Effector memory CD4-positive, alpha-beta T cell (primary cell): Measurements from ENCODE around the gene FLAD1.
"Not testable (repeated sequence)": the region's sequence is repeated elsewhere in the genome, so short reads cannot be mapped to it uniquely, and the experiment has no call there.

Experiments
- DNase-seq, 3 donors: peaks; one replicate each; pipeline ENCODE4 v3.0.0-alpha.2; 2020
- H3K27ac ChIP-seq: 2 replicates; pipeline ENCODE4 v1.7.0; 2013; ENCODE audit warnings: mild to moderate bottlenecking, low read length, moderate library complexity; ENCODE audit not compliant: insufficient read depth, poor library complexity, severe bottlenecking
- H3K27me3 ChIP-seq: replicated peaks from 2 replicates; pipeline ENCODE4 v1.7.0; 2013; ENCODE audit warnings: mild to moderate bottlenecking, low read length; ENCODE audit not compliant: insufficient read depth, control insufficient read depth, poor library complexity, severe bottlenecking
- H3K36me3 ChIP-seq: 2 replicates; pipeline ENCODE4 v1.7.0; 2013; ENCODE audit warnings: mild to moderate bottlenecking, low read length, moderate library complexity; ENCODE audit not compliant: control insufficient read depth, insufficient read depth
- H3K4me1 ChIP-seq: 2 replicates; pipeline ENCODE4 v1.7.0; 2013; ENCODE audit warnings: low read length, mild to moderate bottlenecking; ENCODE audit not compliant: control insufficient read depth, insufficient read depth, poor library complexity, severe bottlenecking
- H3K4me3 ChIP-seq: 2 replicates; pipeline ENCODE4 v1.7.0; 2013; ENCODE audit warnings: low read length, low read depth, mild to moderate bottlenecking; ENCODE audit not compliant: insufficient read depth, poor library complexity, severe bottlenecking
- H3K9me3 ChIP-seq: 2 replicates; pipeline ENCODE4 v1.7.0; 2013; ENCODE audit warnings: mild to moderate bottlenecking, low read length, moderate library complexity; ENCODE audit not compliant: control insufficient read depth

The FLAD1 gene

GRCh38 chr1:154989195-154989860 lies 6.2 kb downstream of the FLAD1 start:
- Histone ChIP-seq H3K27me3 (no peaks in the 10 kb centered on the region), H3K4me1 (peaks cover 2% of the 10 kb centered on the region), H3K36me3 (peaks cover 36% of the 10 kb centered on the region), H3K9me3 (no peaks in the 10 kb centered on the region), H3K27ac (no peak overlapping the region), H3K4me3 (no peak overlapping the region)
- no peak for DNase-seq

GRCh38 chr1:154990276-154990675 lies 7.1 kb downstream of the FLAD1 start:
- no peak for DNase-seq
- peaks cover 2% of the 10 kb centered on the region for H3K4me1 ChIP-seq
- H3K4me3 ChIP-seq, result no peak overlapping the region
- H3K27me3 ChIP-seq, result no peaks in the 10 kb centered on the region
- H3K27ac ChIP-seq, result no peak overlapping the region
- no peaks in the 10 kb centered on the region for H3K9me3 ChIP-seq
- peaks cover 36% of the 10 kb centered on the region for H3K36me3 ChIP-seq

- Histone ChIP-seq H3K4me1 (peaks cover 2% of the 10 kb centered on the region), H3K4me3 (no peak overlapping the region), H3K27me3 (no peaks in the 10 kb centered on the region), H3K36me3 (peaks cover 32% of the 10 kb centered on the region), H3K27ac (no peak overlapping the region), H3K9me3 (no peaks in the 10 kb centered on the region)
- no peak for DNase-seq
Observed at GRCh38 chr1:154992721-154993571, 9.8 kb downstream of the FLAD1 start.

GRCh38 chr1:154993572-154994268 lies 10.6 kb downstream of the FLAD1 start, which contains the start of gene LENEP:
TSS of gene LENEP (plus strand) at chr1:154993586. CDS start at chr1:154993608, 22 bp downstream.
- Histone ChIP-seq H3K4me3 (no peak within 1 kb of the TSS), H3K27ac (no peak within 1 kb of the TSS), H3K9me3 (no peaks in the 10 kb centered on the region), H3K4me1 (peaks cover 4% of the 10 kb centered on the region), H3K27me3 (no peaks in the 10 kb centered on the region), H3K36me3 (peaks cover 24% of the 10 kb centered on the region)
- no peak for DNase-seq

GRCh38 chr1:154994269-154994587 lies 11.1 kb downstream of the FLAD1 start:
- DNase-seq, result no peak

GRCh38 chr1:154994591-154994990 lies 11.4 kb downstream of the FLAD1 start:
- H3K4me3 ChIP-seq, result no peak overlapping the region
- DNase-seq, result no peak
- H3K36me3 ChIP-seq, result peaks cover 16% of the 10 kb centered on the region
- no peaks in the 10 kb centered on the region for H3K9me3 ChIP-seq
- peaks cover 10% of the 10 kb centered on the region for H3K4me1 ChIP-seq
- no peaks in the 10 kb centered on the region for H3K27me3 ChIP-seq
- H3K27ac ChIP-seq, result no peak overlapping the region

More at GRCh38 chr1:154994269-154994587, 11.1 kb downstream of the FLAD1 start:
- H3K27me3 ChIP-seq, result no peaks in the 10 kb centered on the region
- H3K27ac ChIP-seq, result no peak overlapping the region
- no peak overlapping the region for H3K4me3 ChIP-seq
- peaks cover 9% of the 10 kb centered on the region for H3K4me1 ChIP-seq
- H3K9me3 ChIP-seq, result no peaks in the 10 kb centered on the region
- peaks cover 19% of the 10 kb centered on the region for H3K36me3 ChIP-seq

- peaks cover 10% of the 10 kb centered on the region for H3K4me1 ChIP-seq
- not testable (repeated sequence) for H3K9me3 ChIP-seq, DNase-seq, H3K4me3 ChIP-seq, H3K27me3 ChIP-seq, H3K27ac ChIP-seq, H3K36me3 ChIP-seq
Observed at GRCh38 chr1:154995301-154995983, 12.3 kb downstream of the FLAD1 start.

- DNase-seq, result no peak
- Histone ChIP-seq H3K4me1 (peaks cover 20% of the 10 kb centered on the region), H3K9me3 (no peaks in the 10 kb centered on the region), H3K4me3 (no peak overlapping the region), H3K36me3 (peaks cover 4% of the 10 kb centered on the region), H3K27ac (no peak overlapping the region), H3K27me3 (no peaks in the 10 kb centered on the region)
Observed at GRCh38 chr1:154996966-154997701, 14.0 kb downstream of the FLAD1 start.

- Histone ChIP-seq H3K36me3 (no peaks in the 10 kb centered on the region), H3K27me3 (no peaks in the 10 kb centered on the region), H3K4me1 (peaks cover 18% of the 10 kb centered on the region), H3K27ac (no peak overlapping the region), H3K4me3 (no peak overlapping the region), H3K9me3 (no peaks in the 10 kb centered on the region)
- DNase-seq, result no peak
Observed at GRCh38 chr1:154998201-154998780, 15.1 kb downstream of the FLAD1 start.
